Measurements from ENCODE around the gene FHDC1.

Gene FHDC1

GRCh38 chr4:152988721-152989553 lies 52.8 kb downstream of the FHDC1 start:
- DNase-seq, result no peak

GRCh38 chr4:152989554-152989970 lies 53.4 kb downstream of the FHDC1 start:
- DNase-seq, result no peak

GRCh38 chr4:152990471-152991131 lies 54.5 kb downstream of the FHDC1 start:
- DNase-seq, result no peak

- no peak for DNase-seq
These were observed 55.3 kb downstream of the FHDC1 start for GRCh38 chr4:152991398-152991797.

- DNase-seq, result no peak
These were observed 55.9 kb downstream of the FHDC1 start for GRCh38 chr4:152992027-152992426.

GRCh38 chr4:152992466-152992865 lies 56.3 kb downstream of the FHDC1 start:
- DNase-seq, result no peak

GRCh38 chr4:152994038-152994437 lies 57.9 kb downstream of the FHDC1 start:
- no peak for DNase-seq

GRCh38 chr4:152996111-152996571 lies 60.0 kb downstream of the FHDC1 start:
- no peak for DNase-seq

GRCh38 chr4:152996672-152997071 lies 60.5 kb downstream of the FHDC1 start:
- DNase-seq, result no peak

- no peak for DNase-seq
These were observed 61.2 kb downstream of the FHDC1 start for GRCh38 chr4:152997288-152997687.

- no peak for DNase-seq
These were observed 61.8 kb downstream of the FHDC1 start for GRCh38 chr4:152997771-152998487.

- no peak for DNase-seq
These were observed 62.7 kb downstream of the FHDC1 start for GRCh38 chr4:152998861-152999260.

GRCh38 chr4:152999346-153000075 lies 63.4 kb downstream of the FHDC1 start:
- no peak for DNase-seq

- no peak for DNase-seq
These were observed 63.9 kb downstream of the FHDC1 start for GRCh38 chr4:153000076-153000420.

GRCh38 chr4:153001626-153002025 lies 65.5 kb downstream of the FHDC1 start:
- no peak for DNase-seq

- DNase-seq, result no peak
These were observed 66.0 kb downstream of the FHDC1 start for GRCh38 chr4:153002110-153002509.

GRCh38 chr4:153004081-153004850 lies 68.1 kb downstream of the FHDC1 start:
- DNase-seq, result no peak

- DNase-seq, result no peak
These were observed 69.8 kb downstream of the FHDC1 start for GRCh38 chr4:153005899-153006381.

GRCh38 chr4:153008578-153009199 lies 72.6 kb downstream of the FHDC1 start:
- DNase-seq, result no peak

- no peak for DNase-seq
These were observed 74.0 kb downstream of the FHDC1 start for GRCh38 chr4:153010146-153010545.

- no peak for DNase-seq
These were observed 77.3 kb downstream of the FHDC1 start for GRCh38 chr4:153013202-153013977.

Measured in effector CD8-positive, alpha-beta T cell (primary cell).